ENCODE measurements around the gene G6PC3. TPM values are rescaled to one million over a fixed set of nuclear protein-coding genes. Genes with fewer than 3 reads are reported as not detected.
"Not testable (repeated sequence)": the region's sequence is repeated elsewhere in the genome, so short reads cannot be mapped to it uniquely, and the experiment has no call there.

Gene G6PC3, protein sequence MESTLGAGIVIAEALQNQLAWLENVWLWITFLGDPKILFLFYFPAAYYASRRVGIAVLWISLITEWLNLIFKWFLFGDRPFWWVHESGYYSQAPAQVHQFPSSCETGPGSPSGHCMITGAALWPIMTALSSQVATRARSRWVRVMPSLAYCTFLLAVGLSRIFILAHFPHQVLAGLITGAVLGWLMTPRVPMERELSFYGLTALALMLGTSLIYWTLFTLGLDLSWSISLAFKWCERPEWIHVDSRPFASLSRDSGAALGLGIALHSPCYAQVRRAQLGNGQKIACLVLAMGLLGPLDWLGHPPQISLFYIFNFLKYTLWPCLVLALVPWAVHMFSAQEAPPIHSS
- total RNA-seq (ENCODE audit: low replicate concordance), result 16.6 and 55.1 TPM in 2 replicates

DNA sequence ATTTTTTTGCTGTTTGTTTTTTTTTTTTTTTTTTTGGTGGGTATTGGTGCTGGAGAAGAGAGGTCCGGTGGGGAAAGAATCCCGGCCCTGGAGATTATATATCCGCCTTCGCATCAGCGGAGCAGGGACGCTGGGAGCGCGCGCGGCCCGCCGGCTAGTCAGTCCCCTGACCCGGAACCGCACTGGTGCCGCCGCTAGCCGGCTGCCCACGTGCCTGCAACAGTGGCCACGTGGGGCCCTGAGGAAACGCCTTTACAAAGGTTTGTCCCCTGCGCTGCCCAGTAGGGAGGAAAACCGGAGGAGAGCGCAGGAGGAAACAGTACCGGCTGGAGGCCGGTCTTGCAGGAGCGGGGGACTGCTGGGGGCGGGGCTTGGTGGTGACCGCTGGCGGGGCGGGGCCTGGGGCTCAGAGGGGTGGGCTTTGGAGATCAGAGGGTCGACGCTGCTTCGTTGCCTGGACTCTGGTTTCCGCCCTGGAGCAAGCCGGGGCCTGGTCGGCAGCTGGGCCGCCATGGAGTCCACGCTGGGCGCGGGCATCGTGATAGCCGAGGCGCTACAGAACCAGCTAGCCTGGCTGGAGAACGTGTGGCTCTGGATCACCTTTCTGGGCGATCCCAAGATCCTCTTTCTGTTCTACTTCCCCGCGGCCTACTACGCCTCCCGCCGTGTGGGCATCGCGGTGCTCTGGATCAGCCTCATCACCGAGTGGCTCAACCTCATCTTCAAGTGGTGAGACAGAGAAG, at the start of gene G6PC3:
Gene G6PC3, plus strand, starts transcription at position 281 of the 743 bp plus-strand sequence. Its CDS starts 231 bp downstream, at position 512.
- no peaks in the 10 kb centered on the region for H3K9me3 ChIP-seq (ENCODE audit: low read depth)
- H3K4me1 ChIP-seq, result peaks cover 9% of the 10 kb centered on the region
- peak within 1 kb of the TSS; percentile 66 for H3K4me3 ChIP-seq
- H3K27me3 Mint-ChIP-seq (ENCODE audit: insufficient read depth, low read depth), result peaks cover 9% of the 10 kb centered on the region
- H3K36me3 Mint-ChIP-seq, result peaks cover 14% of the 10 kb centered on the region
- peak within 1 kb of the TSS; percentile 81 for H2AFZ ChIP-seq (replicated peaks)
- H3K27ac Mint-ChIP-seq, result peak within 1 kb of the TSS; percentile 91
- H3K36me3 ChIP-seq, result no peaks in the 10 kb centered on the region
- H3K9ac ChIP-seq, result peak within 1 kb of the TSS; percentile 60
- H3K79me2 ChIP-seq (ENCODE audit: low read depth), result peaks cover 40% of the 10 kb centered on the region
- no peaks in the 10 kb centered on the region for H3K27me3 ChIP-seq
- TF ChIP-seq EZH2phosphoT487 (IDR thresholded peaks at IDR 0.05) (no peak), EZH2 (IDR thresholded peaks at IDR 0.05) (peak; percentile 51)
- TF ChIP-seq, protein P1, sequence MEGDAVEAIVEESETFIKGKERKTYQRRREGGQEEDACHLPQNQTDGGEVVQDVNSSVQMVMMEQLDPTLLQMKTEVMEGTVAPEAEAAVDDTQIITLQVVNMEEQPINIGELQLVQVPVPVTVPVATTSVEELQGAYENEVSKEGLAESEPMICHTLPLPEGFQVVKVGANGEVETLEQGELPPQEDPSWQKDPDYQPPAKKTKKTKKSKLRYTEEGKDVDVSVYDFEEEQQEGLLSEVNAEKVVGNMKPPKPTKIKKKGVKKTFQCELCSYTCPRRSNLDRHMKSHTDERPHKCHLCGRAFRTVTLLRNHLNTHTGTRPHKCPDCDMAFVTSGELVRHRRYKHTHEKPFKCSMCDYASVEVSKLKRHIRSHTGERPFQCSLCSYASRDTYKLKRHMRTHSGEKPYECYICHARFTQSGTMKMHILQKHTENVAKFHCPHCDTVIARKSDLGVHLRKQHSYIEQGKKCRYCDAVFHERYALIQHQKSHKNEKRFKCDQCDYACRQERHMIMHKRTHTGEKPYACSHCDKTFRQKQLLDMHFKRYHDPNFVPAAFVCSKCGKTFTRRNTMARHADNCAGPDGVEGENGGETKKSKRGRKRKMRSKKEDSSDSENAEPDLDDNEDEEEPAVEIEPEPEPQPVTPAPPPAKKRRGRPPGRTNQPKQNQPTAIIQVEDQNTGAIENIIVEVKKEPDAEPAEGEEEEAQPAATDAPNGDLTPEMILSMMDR (IDR thresholded peaks at IDR 0.05), result no peak
- peaks cover 1% of the 10 kb centered on the region for H4K20me1 ChIP-seq (ENCODE audit: low read depth)
- H3K4me1 Mint-ChIP-seq, result peaks cover 28% of the 10 kb centered on the region
- H3K4me2 ChIP-seq, result peak within 1 kb of the TSS; percentile 84
- peak; percentile 99 for DNase-seq (ENCODE audit: low spot score)
- peaks cover 53% of the 10 kb centered on the region for H3F3A ChIP-seq (ENCODE audit: low read depth)
- peak within 1 kb of the TSS; percentile 90 for H3K27ac ChIP-seq
- H3K9me3 Mint-ChIP-seq, result no peaks in the 10 kb centered on the region
- H3K4me3 Mint-ChIP-seq, result peak within 1 kb of the TSS; percentile 94

DNA sequence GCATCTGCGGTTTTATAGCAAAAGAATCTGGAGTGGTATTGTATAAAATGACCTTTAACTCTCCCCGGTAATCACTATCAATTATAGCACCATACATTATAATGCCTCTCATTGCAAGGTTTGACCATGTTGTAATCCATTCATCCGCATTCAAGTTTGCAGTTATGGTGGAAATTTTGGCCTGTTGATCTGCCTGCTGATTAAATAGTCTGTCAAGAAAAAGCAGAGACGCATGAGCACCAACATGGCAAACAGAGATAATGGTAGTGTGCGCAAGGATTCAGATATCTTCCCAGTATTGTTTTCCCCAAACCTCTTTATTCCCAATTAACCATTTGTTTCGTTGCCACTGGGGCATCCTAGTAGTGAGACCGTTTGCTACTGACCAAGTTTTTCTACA, 49.3 kb upstream of the G6PC3 start:
- not testable (repeated sequence) for H3K79me2 ChIP-seq (ENCODE audit: low read depth); DNase-seq (ENCODE audit: low spot score); H3K27me3 Mint-ChIP-seq (ENCODE audit: insufficient read depth, low read depth); H3K4me2 ChIP-seq; H2AFZ ChIP-seq (replicated peaks); H3K36me3 Mint-ChIP-seq; H3K4me1 Mint-ChIP-seq; H3K27ac ChIP-seq; H3K4me1 ChIP-seq; H3K9ac ChIP-seq; H3K27me3 ChIP-seq; H3K9me3 Mint-ChIP-seq; H4K20me1 ChIP-seq (ENCODE audit: low read depth); H3K36me3 ChIP-seq; H3K9me3 ChIP-seq (ENCODE audit: low read depth); H3K4me3 Mint-ChIP-seq; H3K4me3 ChIP-seq; H3K27ac Mint-ChIP-seq; H3F3A ChIP-seq (ENCODE audit: low read depth)

DNA sequence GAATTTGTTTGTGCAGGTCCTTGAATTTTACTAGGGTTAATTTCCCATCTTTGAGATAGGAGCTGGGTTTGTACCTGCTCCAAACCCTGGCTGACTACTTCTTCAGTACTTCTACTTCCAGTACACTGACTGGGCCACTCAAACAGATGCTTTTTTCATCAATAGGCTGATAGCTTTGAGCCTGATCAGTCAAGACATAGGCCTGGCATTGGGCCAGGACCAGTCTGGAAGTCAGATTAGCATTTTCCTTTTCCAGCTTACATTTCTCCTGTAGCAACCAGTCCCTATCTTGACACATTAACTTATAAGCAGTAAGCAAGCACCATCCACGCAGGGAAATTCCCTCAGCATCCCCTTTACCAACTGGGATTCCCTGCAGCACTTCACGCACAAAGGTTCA, 48.3 kb upstream of the G6PC3 start:
- no peaks in the 10 kb centered on the region for H3K27me3 Mint-ChIP-seq (ENCODE audit: insufficient read depth, low read depth)
- no peak overlapping the region for H3K9ac ChIP-seq
- no peak overlapping the region for H2AFZ ChIP-seq (replicated peaks)
- peaks cover 6% of the 10 kb centered on the region for H3F3A ChIP-seq (ENCODE audit: low read depth)
- H3K4me1 Mint-ChIP-seq, result no peaks in the 10 kb centered on the region
- TF ChIP-seq, protein P1 (IDR thresholded peaks at IDR 0.05), result no peak
- TF ChIP-seq EZH2phosphoT487 (IDR thresholded peaks at IDR 0.05) (no peak), EZH2 (IDR thresholded peaks at IDR 0.05) (no peak)
- peaks cover 8% of the 10 kb centered on the region for H3K36me3 Mint-ChIP-seq
- H3K79me2 ChIP-seq (ENCODE audit: low read depth), result no peaks in the 10 kb centered on the region
- no peaks in the 10 kb centered on the region for H3K36me3 ChIP-seq
- peaks cover 3% of the 10 kb centered on the region for H4K20me1 ChIP-seq (ENCODE audit: low read depth)
- DNase-seq (ENCODE audit: low spot score), result no peak
- peak overlapping the region; percentile 51 for H3K27ac Mint-ChIP-seq
- H3K9me3 ChIP-seq (ENCODE audit: low read depth), result no peaks in the 10 kb centered on the region
- no peaks in the 10 kb centered on the region for H3K4me1 ChIP-seq
- no peaks in the 10 kb centered on the region for H3K27me3 ChIP-seq
- H3K9me3 Mint-ChIP-seq, result no peaks in the 10 kb centered on the region
- no peak overlapping the region for H3K4me3 Mint-ChIP-seq
- no peak overlapping the region for H3K27ac ChIP-seq
- H3K4me2 ChIP-seq, result no peak overlapping the region
- no peak overlapping the region for H3K4me3 ChIP-seq

All from neural progenitor cell (in vitro differentiated cells).